ENCODE results near the gene PRDX1.

The PRDX1 gene

GRCh38 chr1:45498279-45498678 lies 23.4 kb downstream of the PRDX1 start:
- ATAC-seq: no peak
- no peak for TF ChIP-seq ZNF565 (CRISPR knock-in tag; conservative IDR thresholded peaks at IDR 0.05; ENCODE audit: low read depth)
- TF ChIP-seq SNAI2 (CRISPR knock-in tag; IDR thresholded peaks at IDR 0.05): no peak
- TF ChIP-seq CSDC2 (CRISPR knock-in tag; IDR thresholded peaks at IDR 0.05): no peak
- TF ChIP-seq, protein P1, sequence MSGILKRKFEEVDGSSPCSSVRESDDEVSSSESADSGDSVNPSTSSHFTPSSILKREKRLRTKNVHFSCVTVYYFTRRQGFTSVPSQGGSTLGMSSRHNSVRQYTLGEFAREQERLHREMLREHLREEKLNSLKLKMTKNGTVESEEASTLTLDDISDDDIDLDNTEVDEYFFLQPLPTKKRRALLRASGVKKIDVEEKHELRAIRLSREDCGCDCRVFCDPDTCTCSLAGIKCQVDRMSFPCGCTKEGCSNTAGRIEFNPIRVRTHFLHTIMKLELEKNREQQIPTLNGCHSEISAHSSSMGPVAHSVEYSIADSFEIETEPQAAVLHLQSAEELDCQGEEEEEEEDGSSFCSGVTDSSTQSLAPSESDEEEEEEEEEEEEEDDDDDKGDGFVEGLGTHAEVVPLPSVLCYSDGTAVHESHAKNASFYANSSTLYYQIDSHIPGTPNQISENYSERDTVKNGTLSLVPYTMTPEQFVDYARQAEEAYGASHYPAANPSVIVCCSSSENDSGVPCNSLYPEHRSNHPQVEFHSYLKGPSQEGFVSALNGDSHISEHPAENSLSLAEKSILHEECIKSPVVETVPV (CRISPR knock-in tag; IDR thresholded peaks at IDR 0.05): no peak
- TF ChIP-seq, protein P2, sequence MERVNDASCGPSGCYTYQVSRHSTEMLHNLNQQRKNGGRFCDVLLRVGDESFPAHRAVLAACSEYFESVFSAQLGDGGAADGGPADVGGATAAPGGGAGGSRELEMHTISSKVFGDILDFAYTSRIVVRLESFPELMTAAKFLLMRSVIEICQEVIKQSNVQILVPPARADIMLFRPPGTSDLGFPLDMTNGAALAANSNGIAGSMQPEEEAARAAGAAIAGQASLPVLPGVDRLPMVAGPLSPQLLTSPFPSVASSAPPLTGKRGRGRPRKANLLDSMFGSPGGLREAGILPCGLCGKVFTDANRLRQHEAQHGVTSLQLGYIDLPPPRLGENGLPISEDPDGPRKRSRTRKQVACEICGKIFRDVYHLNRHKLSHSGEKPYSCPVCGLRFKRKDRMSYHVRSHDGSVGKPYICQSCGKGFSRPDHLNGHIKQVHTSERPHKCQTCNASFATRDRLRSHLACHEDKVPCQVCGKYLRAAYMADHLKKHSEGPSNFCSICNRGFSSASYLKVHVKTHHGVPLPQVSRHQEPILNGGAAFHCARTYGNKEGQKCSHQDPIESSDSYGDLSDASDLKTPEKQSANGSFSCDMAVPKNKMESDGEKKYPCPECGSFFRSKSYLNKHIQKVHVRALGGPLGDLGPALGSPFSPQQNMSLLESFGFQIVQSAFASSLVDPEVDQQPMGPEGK (CRISPR knock-in tag; IDR thresholded peaks at IDR 0.05; ENCODE audit: borderline replicate concordance): no peak
- TF ChIP-seq BACH2 (CRISPR knock-in tag; IDR thresholded peaks at IDR 0.05; ENCODE audit: borderline replicate concordance): no peak
- no peak for TF ChIP-seq ZNF8 (CRISPR knock-in tag; IDR thresholded peaks at IDR 0.05)
- TF ChIP-seq ZFP30 (CRISPR knock-in tag; IDR thresholded peaks at IDR 0.05): no peak
- TF ChIP-seq ISL1 (CRISPR knock-in tag; IDR thresholded peaks at IDR 0.05): no peak
- no peak for TF ChIP-seq RARB (CRISPR knock-in tag; IDR thresholded peaks at IDR 0.05)
- TF ChIP-seq TOX (CRISPR knock-in tag; IDR thresholded peaks at IDR 0.05; ENCODE audit: borderline replicate concordance): no peak
- TF ChIP-seq POU6F1 (CRISPR knock-in tag; IDR thresholded peaks at IDR 0.05; ENCODE audit: borderline replicate concordance, low read depth): no peak
- no peak for TF ChIP-seq ZC3H10 (CRISPR knock-in tag; IDR thresholded peaks at IDR 0.05)
- TF ChIP-seq, protein P3, sequence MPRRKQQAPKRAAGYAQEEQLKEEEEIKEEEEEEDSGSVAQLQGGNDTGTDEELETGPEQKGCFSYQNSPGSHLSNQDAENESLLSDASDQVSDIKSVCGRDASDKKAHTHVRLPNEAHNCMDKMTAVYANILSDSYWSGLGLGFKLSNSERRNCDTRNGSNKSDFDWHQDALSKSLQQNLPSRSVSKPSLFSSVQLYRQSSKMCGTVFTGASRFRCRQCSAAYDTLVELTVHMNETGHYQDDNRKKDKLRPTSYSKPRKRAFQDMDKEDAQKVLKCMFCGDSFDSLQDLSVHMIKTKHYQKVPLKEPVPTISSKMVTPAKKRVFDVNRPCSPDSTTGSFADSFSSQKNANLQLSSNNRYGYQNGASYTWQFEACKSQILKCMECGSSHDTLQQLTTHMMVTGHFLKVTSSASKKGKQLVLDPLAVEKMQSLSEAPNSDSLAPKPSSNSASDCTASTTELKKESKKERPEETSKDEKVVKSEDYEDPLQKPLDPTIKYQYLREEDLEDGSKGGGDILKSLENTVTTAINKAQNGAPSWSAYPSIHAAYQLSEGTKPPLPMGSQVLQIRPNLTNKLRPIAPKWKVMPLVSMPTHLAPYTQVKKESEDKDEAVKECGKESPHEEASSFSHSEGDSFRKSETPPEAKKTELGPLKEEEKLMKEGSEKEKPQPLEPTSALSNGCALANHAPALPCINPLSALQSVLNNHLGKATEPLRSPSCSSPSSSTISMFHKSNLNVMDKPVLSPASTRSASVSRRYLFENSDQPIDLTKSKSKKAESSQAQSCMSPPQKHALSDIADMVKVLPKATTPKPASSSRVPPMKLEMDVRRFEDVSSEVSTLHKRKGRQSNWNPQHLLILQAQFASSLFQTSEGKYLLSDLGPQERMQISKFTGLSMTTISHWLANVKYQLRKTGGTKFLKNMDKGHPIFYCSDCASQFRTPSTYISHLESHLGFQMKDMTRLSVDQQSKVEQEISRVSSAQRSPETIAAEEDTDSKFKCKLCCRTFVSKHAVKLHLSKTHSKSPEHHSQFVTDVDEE (CRISPR knock-in tag; IDR thresholded peaks at IDR 0.05): no peak
- no peak for TF ChIP-seq GLIS3 (CRISPR knock-in tag; IDR thresholded peaks at IDR 0.05)
- TF ChIP-seq PPARA (CRISPR knock-in tag; IDR thresholded peaks at IDR 0.05; ENCODE audit: borderline replicate concordance): no peak
- no peak for TF ChIP-seq ESRRG (CRISPR knock-in tag; IDR thresholded peaks at IDR 0.05)
- TF ChIP-seq ZFP3 (CRISPR knock-in tag; IDR thresholded peaks at IDR 0.05): no peak
- TF ChIP-seq, protein P4, sequence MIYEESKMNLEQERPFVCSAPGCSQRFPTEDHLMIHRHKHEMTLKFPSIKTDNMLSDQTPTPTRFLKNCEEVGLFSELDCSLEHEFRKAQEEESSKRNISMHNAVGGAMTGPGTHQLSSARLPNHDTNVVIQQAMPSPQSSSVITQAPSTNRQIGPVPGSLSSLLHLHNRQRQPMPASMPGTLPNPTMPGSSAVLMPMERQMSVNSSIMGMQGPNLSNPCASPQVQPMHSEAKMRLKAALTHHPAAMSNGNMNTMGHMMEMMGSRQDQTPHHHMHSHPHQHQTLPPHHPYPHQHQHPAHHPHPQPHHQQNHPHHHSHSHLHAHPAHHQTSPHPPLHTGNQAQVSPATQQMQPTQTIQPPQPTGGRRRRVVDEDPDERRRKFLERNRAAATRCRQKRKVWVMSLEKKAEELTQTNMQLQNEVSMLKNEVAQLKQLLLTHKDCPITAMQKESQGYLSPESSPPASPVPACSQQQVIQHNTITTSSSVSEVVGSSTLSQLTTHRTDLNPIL (CRISPR knock-in tag; IDR thresholded peaks at IDR 0.05; ENCODE audit: low read depth): no peak
- TF ChIP-seq ARNTL (CRISPR knock-in tag; IDR thresholded peaks at IDR 0.05; ENCODE audit: borderline replicate concordance, low read depth): no peak

DNA sequence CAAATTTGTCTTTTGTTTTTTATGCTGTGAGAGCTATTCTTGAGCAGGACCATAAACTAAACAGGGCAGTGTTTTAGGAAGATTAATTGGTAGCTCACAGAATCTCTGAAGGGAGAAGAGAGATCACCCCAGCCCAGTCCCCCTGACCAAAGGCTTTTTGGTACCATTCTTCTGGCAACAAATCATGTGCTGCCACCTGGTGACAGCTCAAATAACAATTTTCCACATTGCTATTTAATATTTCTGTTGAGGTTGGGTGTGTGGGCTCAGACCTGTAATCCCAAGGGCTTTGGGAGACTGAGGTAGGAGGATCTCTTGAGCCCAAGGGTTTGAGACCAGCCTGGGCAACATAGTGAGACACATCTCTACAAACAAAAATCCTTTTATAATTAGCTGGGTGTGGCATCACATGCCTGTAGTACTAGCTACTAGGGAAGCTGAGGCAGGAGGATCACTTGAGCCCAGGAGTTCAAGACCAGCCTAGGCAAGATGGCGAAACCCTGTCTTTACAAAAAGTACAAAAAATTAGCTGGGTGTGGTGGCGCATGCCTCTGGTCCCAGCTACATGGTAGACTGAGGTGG lies 28.5 kb downstream of the PRDX1 start:
- ATAC-seq: no peak
- TF ChIP-seq ISL1 (CRISPR knock-in tag; IDR thresholded peaks at IDR 0.05) (no peak), TCF4 (CRISPR knock-in tag; IDR thresholded peaks at IDR 0.05; ENCODE audit: borderline replicate concordance) (no peak), ESRRG (CRISPR knock-in tag; IDR thresholded peaks at IDR 0.05) (no peak), SNAI2 (CRISPR knock-in tag; IDR thresholded peaks at IDR 0.05) (no peak), BACH2 (CRISPR knock-in tag; IDR thresholded peaks at IDR 0.05; ENCODE audit: borderline replicate concordance) (no peak), POU6F1 (CRISPR knock-in tag; IDR thresholded peaks at IDR 0.05; ENCODE audit: borderline replicate concordance, low read depth) (no peak), ZNF8 (CRISPR knock-in tag; IDR thresholded peaks at IDR 0.05) (no peak), PPARA (CRISPR knock-in tag; IDR thresholded peaks at IDR 0.05; ENCODE audit: borderline replicate concordance) (no peak), ZFP3 (CRISPR knock-in tag; IDR thresholded peaks at IDR 0.05) (no peak), ZNF70 (CRISPR knock-in tag; IDR thresholded peaks at IDR 0.05) (no peak), ARNTL (CRISPR knock-in tag; IDR thresholded peaks at IDR 0.05; ENCODE audit: borderline replicate concordance, low read depth) (no peak), GLIS3 (CRISPR knock-in tag; IDR thresholded peaks at IDR 0.05) (no peak), OSR1 (CRISPR knock-in tag; IDR thresholded peaks at IDR 0.05) (no peak), ZC3H10 (CRISPR knock-in tag; IDR thresholded peaks at IDR 0.05) (no peak)
- TF ChIP-seq, protein P1 (CRISPR knock-in tag; IDR thresholded peaks at IDR 0.05): no peak
- TF ChIP-seq, protein P2 (CRISPR knock-in tag; IDR thresholded peaks at IDR 0.05; ENCODE audit: borderline replicate concordance): no peak
